Right renal cortex interstitium (tissue), 3 donors: ENCODE measurements around the gene KCNAB3. TPM values are rescaled to one million over a fixed set of nuclear protein-coding genes. Genes with fewer than 3 reads are reported as not detected.

Source experiments
- DNase-seq, 3 donors: peaks; one replicate each; pipeline ENCODE4 v3.0.0-alpha.2; 2013; ENCODE audit warnings: low read depth in 3 of 3, low spot score in 2 of 3
- polyA plus RNA-seq, 3 donors: library from polyadenylated mRNA; unstranded; fragments of 120-200 nt; gene quantifications; one replicate each; pipeline ENCODE4 v1.2.1, GENCODE V29; 2013; ENCODE audit not compliant: insufficient read length in 3 of 3

KCNAB3 gene
- polyA plus RNA-seq, 3 donors, result 5.9 to 10.2 (median 9.2) TPM

DNA sequence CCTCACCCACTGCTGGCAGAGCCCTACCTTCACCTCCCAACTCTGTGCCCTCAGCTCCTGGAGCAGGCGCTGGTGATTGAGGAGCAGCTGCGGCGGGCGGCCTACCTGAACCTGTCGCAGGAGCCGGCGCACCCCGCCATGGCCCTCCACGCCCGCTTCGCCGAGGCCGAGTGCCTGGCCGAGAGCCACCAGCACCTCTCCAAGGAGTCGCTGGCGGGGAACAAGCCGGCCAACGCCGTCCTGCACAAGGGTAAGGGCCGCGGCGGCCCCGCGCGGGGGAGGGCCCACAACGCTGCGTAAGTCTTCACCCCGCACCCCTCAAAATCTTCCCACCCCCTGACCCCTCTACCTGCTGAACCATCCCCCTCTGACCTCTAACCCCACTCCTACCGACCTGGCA lies 20.6 kb downstream of the KCNAB3 start:
- DNase-seq, result no peak

DNA sequence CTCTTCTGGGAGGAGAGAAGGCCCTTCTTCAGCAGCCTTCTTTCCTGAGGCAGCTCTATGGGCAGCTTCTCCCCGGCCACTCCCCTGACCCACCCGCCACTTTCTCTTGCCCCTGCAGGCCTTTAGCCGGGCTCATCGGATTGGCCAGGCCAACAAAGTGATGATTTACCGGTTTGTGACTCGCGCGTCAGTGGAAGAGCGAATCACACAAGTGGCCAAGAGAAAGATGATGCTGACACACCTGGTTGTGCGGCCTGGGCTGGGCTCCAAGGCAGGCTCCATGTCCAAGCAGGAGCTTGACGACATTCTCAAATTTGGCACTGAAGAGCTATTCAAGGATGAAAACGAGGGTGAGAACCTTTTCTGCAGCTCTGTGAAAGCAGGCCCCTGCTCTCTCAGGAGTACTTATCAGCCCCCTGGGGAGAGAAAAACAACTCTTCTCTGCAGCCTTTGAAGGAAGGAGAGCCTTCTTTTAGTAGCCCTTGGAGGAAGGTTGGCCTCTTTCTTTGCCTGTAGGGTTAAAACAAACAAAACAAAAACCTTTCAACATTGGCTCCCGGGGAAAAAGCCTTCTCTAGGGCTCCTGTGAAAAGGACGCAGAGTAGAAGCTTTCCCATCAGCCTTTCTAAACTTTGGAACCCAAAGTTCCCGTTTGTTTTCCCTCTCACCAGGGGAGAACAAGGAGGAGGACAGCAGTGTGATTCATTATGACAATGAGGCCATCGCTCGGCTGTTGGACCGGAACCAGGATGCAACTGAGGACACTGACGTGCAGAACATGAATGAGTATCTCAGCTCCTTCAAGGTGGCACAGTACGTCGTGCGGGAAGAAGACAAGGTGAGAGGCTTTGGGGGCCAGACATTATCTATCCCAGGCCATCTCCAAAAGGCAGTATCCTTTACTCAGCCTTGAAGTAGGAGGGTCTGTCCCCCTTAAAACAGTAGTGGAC lies 26.2 kb downstream of the KCNAB3 start:
- DNase-seq, result no peak

- DNase-seq, result no peak
Measured at GRCh38 chr17:7897773-7898172, 31.9 kb downstream of the KCNAB3 start.

- no peak for DNase-seq
Measured at GRCh38 chr17:7897090-7897489, 32.6 kb downstream of the KCNAB3 start.

- no peak for DNase-seq
Measured at GRCh38 chr17:7894866-7895265, 34.8 kb downstream of the KCNAB3 start.

- DNase-seq, result no peak
Measured at GRCh38 chr17:7894226-7894625, 35.4 kb downstream of the KCNAB3 start.

DNA sequence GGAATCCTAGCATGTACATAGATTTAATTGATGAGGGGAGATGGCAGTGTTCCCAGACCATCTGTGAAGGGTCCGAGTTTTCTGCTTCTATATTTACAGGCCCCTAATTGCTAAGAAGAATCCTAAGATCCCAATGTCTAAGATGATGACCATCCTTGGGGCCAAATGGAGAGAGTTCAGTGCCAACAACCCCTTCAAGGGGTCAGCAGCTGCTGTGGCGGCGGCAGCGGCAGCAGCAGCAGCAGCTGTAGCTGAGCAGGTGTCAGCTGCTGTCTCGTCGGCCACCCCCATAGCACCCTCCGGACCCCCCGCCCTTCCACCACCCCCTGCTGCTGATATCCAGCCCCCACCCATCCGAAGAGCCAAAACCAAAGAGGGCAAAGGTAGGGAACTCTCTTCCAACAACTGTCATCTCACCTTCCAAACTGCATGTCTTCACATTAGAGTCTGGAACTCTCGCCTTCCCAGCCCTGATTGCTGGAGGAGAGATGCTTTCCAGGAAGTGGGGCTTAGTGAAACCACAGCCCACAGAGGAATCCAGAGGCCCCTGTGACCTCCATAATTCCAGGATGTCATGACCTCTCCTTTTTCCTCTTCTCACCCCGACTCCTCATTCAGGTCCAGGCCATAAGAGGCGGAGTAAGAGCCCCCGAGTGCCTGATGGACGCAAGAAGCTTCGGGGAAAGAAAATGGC lies 36.3 kb downstream of the KCNAB3 start:
- no peak for DNase-seq

GRCh38 chr17:7889166-7889955 lies 40.3 kb downstream of the KCNAB3 start:
- DNase-seq, result peak; percentile 41 to 76 (median 71)

DNA sequence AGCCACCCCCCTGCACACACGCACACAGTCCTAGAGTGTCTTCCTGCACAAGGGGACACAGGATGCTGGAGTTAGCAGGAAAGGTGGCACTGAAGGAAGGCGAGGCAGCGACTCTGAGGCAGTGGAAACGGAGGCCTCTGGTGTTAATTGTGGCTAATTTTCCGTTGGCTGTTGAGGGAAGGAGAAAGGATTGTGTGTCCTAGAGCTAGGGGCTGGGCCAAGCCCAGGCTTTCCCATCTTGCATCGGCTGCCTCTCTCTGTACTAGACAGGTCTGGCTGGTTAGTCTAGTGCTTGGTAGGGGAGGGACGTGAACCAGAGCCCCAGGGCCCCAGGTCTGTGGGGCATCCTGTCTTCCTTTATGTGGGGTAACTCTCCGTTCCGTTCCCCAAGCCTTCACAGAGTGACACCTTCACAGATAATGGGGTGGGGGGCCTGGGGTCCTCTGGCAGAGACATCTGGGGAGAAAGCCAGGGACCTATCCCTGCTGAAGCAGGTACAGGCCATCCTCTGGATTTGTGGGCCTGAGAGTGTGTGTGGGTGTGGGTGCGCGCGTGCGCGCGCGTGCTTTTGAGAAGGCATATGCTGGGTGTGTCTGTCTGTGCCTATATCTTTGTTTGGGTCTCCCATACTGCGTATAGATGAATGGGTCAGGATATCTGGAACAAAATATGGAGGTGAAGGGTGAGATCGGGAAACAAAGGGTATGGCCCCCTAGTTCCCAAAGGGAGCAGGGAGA lies 41.3 kb downstream of the KCNAB3 start, which contains the start of gene CHD3:
Gene CHD3 (plus strand): TSS at position 606 of the 737 bp plus-strand sequence. CDS start 212 bp downstream, outside the sequence.
- DNase-seq, result no peak

DNA sequence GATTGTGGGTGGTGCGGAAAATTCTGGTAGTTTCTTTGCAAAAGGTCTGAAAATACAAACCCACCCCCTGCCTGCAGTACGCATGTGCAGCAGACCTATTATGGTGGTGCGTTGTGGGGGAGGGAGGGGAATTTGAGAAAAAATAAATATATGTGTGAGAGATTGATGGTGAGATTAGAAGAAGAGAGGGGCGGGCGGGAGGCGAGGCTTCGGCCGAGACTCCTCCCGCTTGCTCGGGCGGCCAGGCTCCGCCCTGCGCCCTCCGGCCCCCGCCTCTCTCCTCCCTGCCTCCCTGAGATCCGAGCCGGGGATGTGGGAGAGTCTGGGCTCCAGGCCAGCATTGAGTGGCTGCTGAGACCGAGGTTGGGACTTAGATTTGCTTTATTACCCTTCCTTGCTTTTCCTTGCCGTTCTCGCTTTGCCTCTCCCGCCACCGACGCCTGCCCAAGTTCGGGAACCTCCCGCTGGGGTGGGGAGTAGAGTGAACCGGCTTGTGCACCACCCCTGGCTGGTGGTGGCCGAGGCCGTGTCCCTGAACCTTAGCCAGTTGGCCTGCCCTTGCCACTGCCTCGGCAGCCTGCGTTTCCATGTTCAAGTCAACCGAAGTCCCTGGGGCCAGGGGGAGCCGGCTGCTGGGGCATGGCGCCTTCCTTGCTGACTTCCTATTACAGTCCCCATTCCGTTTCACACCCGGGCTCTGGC lies 42.0 kb downstream of the KCNAB3 start:
- DNase-seq, result peak; percentile 56 to 96 (median 94)

DNA sequence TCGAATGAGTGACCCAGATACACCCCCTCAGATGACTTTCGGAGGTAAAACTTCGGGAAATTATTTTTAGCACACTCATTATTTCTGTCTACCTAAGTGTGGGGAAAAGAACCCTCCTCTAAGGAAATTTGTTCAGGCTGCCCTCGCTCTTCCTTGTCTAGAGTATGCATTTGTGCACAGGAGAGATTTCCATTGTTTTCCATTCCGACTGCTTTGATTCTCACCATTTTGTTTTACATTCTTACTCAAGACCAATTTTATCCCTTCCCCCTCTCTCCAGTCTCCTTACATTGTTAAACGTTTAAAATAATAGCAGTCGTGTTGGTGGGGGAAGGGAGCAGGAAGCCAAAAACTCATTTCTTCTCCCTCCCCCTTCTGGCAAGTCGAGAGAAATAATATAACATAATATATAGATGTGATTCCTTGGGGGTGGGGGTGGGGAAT lies 42.6 kb downstream of the KCNAB3 start:
- peak in 1 of 3 donors; percentile 93 for DNase-seq

GRCh38 chr17:7886227-7887037 lies 43.2 kb downstream of the KCNAB3 start:
- peak; percentile 19 to 58 (median 41) for DNase-seq

DNA sequence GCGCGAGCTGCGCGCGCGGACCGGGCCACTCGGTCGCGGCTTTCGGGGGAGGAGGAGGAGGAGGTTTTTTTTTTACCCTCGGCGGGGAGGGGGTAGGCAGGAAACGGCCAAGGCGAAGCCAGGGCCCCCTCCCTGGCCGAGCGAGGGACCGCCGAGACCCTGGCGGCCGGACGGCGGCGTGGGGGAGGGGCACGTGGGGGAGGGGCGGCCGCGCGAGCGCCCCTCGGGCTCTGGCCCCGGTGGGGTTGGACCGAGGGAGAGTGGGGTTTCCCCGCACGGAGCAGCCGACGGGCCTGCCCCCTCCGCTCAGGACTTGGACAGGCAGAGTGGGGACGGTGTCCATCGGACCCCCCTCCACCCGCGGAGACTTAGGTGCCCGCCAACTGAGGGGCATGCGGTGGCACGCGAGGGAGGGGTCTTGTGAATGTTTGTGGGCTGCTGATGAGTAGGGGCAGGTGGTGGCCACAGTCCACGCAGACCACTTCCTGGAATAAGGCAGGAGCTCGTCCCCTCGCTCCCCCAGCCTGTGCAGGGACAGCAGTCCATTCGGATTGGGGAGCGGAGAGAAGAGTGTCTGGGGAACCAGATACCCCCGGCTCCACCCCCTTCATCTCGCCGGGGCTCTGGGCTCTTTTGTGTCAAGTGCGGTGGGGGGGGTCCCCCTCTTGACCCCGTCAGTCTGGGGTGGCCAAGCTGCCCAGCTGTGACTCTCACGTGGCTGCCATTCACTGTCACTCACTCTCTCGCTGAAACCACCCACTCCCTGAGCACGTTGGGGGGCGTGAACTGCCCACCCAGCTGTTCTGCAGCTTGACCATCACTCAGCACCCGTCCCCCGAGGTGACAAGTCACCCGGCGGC lies 44.1 kb downstream of the KCNAB3 start:
- peak in 2 of 3 donors; percentile 57 to 68 for DNase-seq

GRCh38 chr17:7884581-7885366 lies 44.9 kb downstream of the KCNAB3 start:
- no peak for DNase-seq

DNA sequence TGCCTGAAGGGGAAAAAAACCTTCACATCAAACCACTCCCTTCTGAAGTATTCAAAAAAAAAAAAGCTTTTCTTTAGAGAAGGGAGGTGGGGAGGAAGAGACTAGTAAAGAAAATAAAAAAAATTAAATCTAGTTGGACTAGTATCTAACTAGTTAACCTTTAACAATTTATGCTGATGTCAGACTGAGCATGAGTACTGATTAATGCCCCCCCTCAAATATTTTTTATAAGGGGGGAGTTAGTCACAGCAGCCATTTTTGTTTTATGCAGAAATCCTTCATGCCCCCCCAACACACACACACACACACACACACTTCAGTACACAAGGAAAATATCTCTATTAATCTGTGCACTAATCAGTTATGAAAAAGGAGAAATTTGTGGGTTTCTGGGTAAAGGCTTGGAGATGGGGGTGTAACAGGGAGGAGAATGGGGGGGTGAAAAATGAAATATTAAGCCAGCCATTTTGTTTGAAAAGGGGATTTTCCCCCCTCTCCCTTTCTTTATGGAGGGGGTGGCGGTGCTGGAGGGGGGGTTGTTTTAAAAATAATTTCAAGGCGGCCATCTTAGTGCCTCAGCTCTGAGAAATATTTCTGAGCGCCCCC lies 45.8 kb downstream of the KCNAB3 start:
- peak in 2 of 3 donors; percentile 44 to 47 for DNase-seq

GRCh38 chr17:7882629-7883028 lies 47.0 kb downstream of the KCNAB3 start:
- no peak for DNase-seq
